Effector memory CD4-positive, alpha-beta T cell (primary cell): ENCODE measurements around the gene RBM33.
A peak's percentile ranks its signal among the peaks of the same experiment; 100 is the strongest.

Source experiments
- DNase-seq, 3 donors: peaks; one replicate each; pipeline ENCODE4 v3.0.0-alpha.2; 2020
- H3K27ac ChIP-seq: 2 replicates; pipeline ENCODE4 v1.7.0; 2013; ENCODE audit warnings: mild to moderate bottlenecking, low read length, moderate library complexity; ENCODE audit not compliant: insufficient read depth, poor library complexity, severe bottlenecking
- H3K27me3 ChIP-seq: replicated peaks from 2 replicates; pipeline ENCODE4 v1.7.0; 2013; ENCODE audit warnings: mild to moderate bottlenecking, low read length; ENCODE audit not compliant: insufficient read depth, control insufficient read depth, poor library complexity, severe bottlenecking
- H3K36me3 ChIP-seq: 2 replicates; pipeline ENCODE4 v1.7.0; 2013; ENCODE audit warnings: mild to moderate bottlenecking, low read length, moderate library complexity; ENCODE audit not compliant: control insufficient read depth, insufficient read depth
- H3K4me1 ChIP-seq: 2 replicates; pipeline ENCODE4 v1.7.0; 2013; ENCODE audit warnings: low read length, mild to moderate bottlenecking; ENCODE audit not compliant: control insufficient read depth, insufficient read depth, poor library complexity, severe bottlenecking
- H3K4me3 ChIP-seq: 2 replicates; pipeline ENCODE4 v1.7.0; 2013; ENCODE audit warnings: low read length, low read depth, mild to moderate bottlenecking; ENCODE audit not compliant: insufficient read depth, poor library complexity, severe bottlenecking
- H3K9me3 ChIP-seq: 2 replicates; pipeline ENCODE4 v1.7.0; 2013; ENCODE audit warnings: mild to moderate bottlenecking, low read length, moderate library complexity; ENCODE audit not compliant: control insufficient read depth

RBM33 gene

DNA sequence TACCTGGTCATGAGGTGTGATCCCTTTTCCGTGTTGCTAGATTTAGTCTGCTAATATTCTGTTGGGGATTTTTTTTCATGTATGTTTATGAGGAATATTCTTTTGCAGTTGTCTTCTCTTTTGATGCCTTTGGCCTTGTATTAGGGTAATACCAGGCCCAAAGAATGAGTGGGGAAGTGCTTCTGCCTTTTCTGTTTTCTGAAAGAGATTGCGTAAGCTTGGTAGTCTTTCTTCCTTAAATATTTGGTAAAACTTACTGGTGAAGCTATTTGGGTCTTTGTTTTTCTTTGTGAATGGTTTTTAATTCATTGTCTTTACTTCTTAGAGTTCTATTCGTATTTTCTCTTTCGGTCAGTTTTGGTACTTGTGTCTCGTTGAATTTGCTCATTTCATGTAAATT is 116.7 kb downstream of the RBM33 start:
- DNase-seq, result no peak
- Histone ChIP-seq H3K27me3 (no peaks in the 10 kb centered on the region), H3K27ac (no peak overlapping the region), H3K4me1 (peaks cover 24% of the 10 kb centered on the region), H3K4me3 (no peak overlapping the region), H3K9me3 (no peaks in the 10 kb centered on the region), H3K36me3 (peaks cover 27% of the 10 kb centered on the region)

DNA sequence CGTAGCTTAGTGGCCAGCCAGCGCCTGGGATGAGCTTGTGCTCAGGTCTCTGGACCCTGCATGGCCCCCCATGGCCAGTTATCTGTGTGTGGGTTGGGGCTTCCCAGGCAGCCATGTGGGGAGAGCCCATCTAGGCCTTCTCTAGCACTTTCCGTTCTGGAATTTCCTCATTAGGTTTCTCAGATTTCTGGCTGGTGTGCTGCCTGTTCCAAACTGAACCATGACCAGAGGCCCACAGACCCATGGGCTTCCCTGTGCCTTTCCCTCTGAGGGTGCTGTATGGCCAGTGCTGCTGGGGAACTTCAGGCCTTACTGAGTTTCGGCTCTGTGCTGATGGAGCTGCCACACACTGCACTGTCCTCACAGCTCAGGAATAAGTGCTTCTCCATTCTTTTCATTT is 117.6 kb downstream of the RBM33 start:
- H3K4me1 ChIP-seq, result peaks cover 24% of the 10 kb centered on the region
- no peak for DNase-seq
- no peak overlapping the region for H3K4me3 ChIP-seq
- no peaks in the 10 kb centered on the region for H3K9me3 ChIP-seq
- H3K36me3 ChIP-seq, result peaks cover 34% of the 10 kb centered on the region
- no peaks in the 10 kb centered on the region for H3K27me3 ChIP-seq
- H3K27ac ChIP-seq, result no peak overlapping the region

GRCh38 chr7:155762655-155763054 is 118.2 kb downstream of the RBM33 start:
- H3K36me3 ChIP-seq, result peaks cover 36% of the 10 kb centered on the region

GRCh38 chr7:155763122-155763521 is 118.7 kb downstream of the RBM33 start:
- no peaks in the 10 kb centered on the region for H3K9me3 ChIP-seq
- H3K27ac ChIP-seq, result no peak overlapping the region
- DNase-seq, result no peak

More at GRCh38 chr7:155762655-155763054, 118.2 kb downstream of the RBM33 start:
- Histone ChIP-seq H3K4me3 (no peak overlapping the region), H3K27ac (no peak overlapping the region), H3K9me3 (no peaks in the 10 kb centered on the region), H3K27me3 (no peaks in the 10 kb centered on the region), H3K4me1 (peaks cover 24% of the 10 kb centered on the region)
- DNase-seq, result no peak

DNA sequence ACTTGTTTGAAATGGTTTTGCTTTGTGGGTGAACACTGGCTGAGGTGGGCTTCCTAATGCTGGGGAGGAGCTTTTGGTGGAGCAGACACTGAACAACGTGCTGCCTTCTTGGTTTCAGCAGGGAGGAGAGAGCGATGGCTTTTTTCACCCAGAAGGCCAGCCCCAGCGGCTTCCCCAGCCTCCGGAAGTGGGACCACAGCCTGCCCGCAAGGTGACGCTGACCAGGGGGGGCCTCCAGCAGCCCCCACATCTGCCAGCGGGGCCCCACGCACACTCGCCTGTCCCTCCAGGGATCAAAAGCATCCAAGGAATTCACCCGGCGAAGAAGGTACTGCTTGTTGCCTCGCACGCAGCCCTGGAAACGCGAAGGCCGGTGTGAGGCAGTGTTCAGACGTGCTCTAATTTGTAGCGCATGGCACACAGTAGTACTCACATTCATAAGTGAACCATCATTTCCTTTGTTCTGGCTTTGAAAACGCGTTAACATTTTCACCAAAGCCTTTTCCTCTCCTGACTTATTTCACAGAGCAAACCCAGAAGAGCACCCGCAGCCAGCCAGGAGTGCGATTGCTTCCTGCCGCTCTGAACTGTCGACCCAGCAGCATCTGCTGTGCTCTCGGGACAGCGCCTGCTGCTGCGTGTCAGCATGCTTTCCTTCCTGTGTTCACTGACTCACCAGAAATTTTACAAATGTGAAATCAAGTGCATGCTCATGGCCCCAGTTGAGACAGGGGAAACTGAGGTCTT is 119.4 kb downstream of the RBM33 start:
- no peaks in the 10 kb centered on the region for H3K9me3 ChIP-seq
- H3K27ac ChIP-seq, result peak overlapping the region; percentile 55
- H3K36me3 ChIP-seq, result peaks cover 30% of the 10 kb centered on the region
- peak; percentile 25 to 30 (median 29) for DNase-seq
- peaks cover 24% of the 10 kb centered on the region for H3K4me1 ChIP-seq
- H3K4me3 ChIP-seq, result peak overlapping the region; percentile 3
- no peaks in the 10 kb centered on the region for H3K27me3 ChIP-seq

More at GRCh38 chr7:155763122-155763521, 118.7 kb downstream of the RBM33 start:
- Histone ChIP-seq H3K4me3 (no peak overlapping the region), H3K4me1 (peaks cover 24% of the 10 kb centered on the region), H3K36me3 (peaks cover 35% of the 10 kb centered on the region), H3K27me3 (no peaks in the 10 kb centered on the region)

DNA sequence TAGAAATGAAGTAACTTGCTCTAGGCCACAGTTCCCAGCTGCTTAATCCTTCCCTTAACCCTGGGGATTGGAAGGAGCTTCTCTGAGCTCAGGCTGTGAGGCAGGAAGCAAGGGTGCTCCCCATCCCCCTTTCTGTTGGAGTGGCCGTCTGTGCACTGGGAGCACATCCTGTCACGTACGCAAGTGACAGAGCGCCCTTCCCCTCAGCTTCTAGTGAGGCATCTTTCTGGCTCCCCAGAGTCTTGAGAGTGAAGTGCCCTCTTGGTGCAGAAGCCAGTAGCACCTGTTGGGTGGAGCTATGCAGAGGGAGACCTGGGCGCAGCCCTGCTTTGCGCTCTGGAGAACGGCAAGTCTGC is 120.0 kb downstream of the RBM33 start:
- H3K9me3 ChIP-seq, result no peaks in the 10 kb centered on the region
- peaks cover 24% of the 10 kb centered on the region for H3K4me1 ChIP-seq
- peak in 2 of 3 donors; percentile 10 to 15 for DNase-seq
- H3K27ac ChIP-seq, result peak overlapping the region; percentile 55
- H3K36me3 ChIP-seq, result peaks cover 35% of the 10 kb centered on the region
- peak overlapping the region; percentile 3 for H3K4me3 ChIP-seq
- no peaks in the 10 kb centered on the region for H3K27me3 ChIP-seq

- H3K36me3 ChIP-seq, result peaks cover 39% of the 10 kb centered on the region
- H3K4me3 ChIP-seq, result no peak overlapping the region
- H3K27me3 ChIP-seq, result no peaks in the 10 kb centered on the region
- H3K4me1 ChIP-seq, result peaks cover 24% of the 10 kb centered on the region
- DNase-seq, result no peak
- H3K9me3 ChIP-seq, result no peaks in the 10 kb centered on the region
- no peak overlapping the region for H3K27ac ChIP-seq
Measured at GRCh38 chr7:155765458-155765857, 121.0 kb downstream of the RBM33 start.

GRCh38 chr7:155766386-155766785 is 121.9 kb downstream of the RBM33 start:
- H3K36me3 ChIP-seq, result peaks cover 48% of the 10 kb centered on the region

GRCh38 chr7:155766966-155767916 is 122.8 kb downstream of the RBM33 start:
- H3K27ac ChIP-seq, result no peak overlapping the region
- H3K36me3 ChIP-seq, result peaks cover 50% of the 10 kb centered on the region

More at GRCh38 chr7:155766386-155766785, 121.9 kb downstream of the RBM33 start:
- Histone ChIP-seq H3K4me1 (peaks cover 24% of the 10 kb centered on the region), H3K4me3 (no peak overlapping the region), H3K27ac (no peak overlapping the region), H3K27me3 (no peaks in the 10 kb centered on the region), H3K9me3 (no peaks in the 10 kb centered on the region)
- DNase-seq, result no peak

GRCh38 chr7:155769701-155770100 is 125.2 kb downstream of the RBM33 start:
- DNase-seq, result no peak
- Histone ChIP-seq H3K27me3 (no peaks in the 10 kb centered on the region), H3K27ac (no peak overlapping the region), H3K36me3 (peaks cover 65% of the 10 kb centered on the region), H3K9me3 (no peaks in the 10 kb centered on the region), H3K4me1 (peaks cover 2% of the 10 kb centered on the region), H3K4me3 (no peak overlapping the region)

More at GRCh38 chr7:155766966-155767916, 122.8 kb downstream of the RBM33 start:
- DNase-seq, result no peak
- H3K9me3 ChIP-seq, result no peaks in the 10 kb centered on the region
- no peaks in the 10 kb centered on the region for H3K27me3 ChIP-seq
- H3K4me3 ChIP-seq, result no peak overlapping the region
- peaks cover 24% of the 10 kb centered on the region for H3K4me1 ChIP-seq
